H1 (cell line): ENCODE measurements around the gene NME7. TPM values are rescaled to one million over a fixed set of nuclear protein-coding genes. Genes with fewer than 3 reads are reported as not detected.

Source experiments
- CHD7 ChIP-seq: fragments of 300-600 bp; sonication (generic); IDR thresholded peaks from 2 replicates; pipeline ENCODE4 v1.7.1; 2012; ENCODE audit warnings: low read length, moderate library complexity, mild to moderate bottlenecking, inconsistent platforms; ENCODE audit not compliant: insufficient replicate concordance
- polyA plus RNA-seq, 7 experiments: library from polyadenylated mRNA; depleted of rRNA in 3 of 7; stranded (reverse) in 5 of 7; unstranded in 2 of 7; fragments of >200 nt in 5 of 7; fragments of 200-250 nt in 2 of 7; gene quantifications; 1 replicate in 5 of 7; 2 replicates in 1 of 7; 4 replicates in 1 of 7; pipeline versions ENCODE4 v1.2.1 to v1.2.3, GENCODE V29; 2011 to 2013; ENCODE audit warnings: missing spikeins in 2 of 7, mixed read lengths in 2 of 7
- total RNA-seq: library from RNA; stranded (reverse); fragmentation: NEBNext Ultra II Directional; extraction: Animal tissue kit (Norgen Biotek cat#: 25700); gene quantifications from 2 replicates; pipeline ENCODE4 v1.2.1, GENCODE V29; 2021

NME7 gene
- total and polyA plus RNA-seq, 2 of the 8 experiments (the other 6 are each of a cell fraction or from before 2014, with no cell fraction given) = 11.6 to 28.5 TPM

GRCh38 chr1:169091480-169091941 lies 276.1 kb downstream of the NME7 start (continued):
- TF ChIP-seq CHD7 = no peak
